H9 (cell line): ENCODE measurements around the gene NPHP4. TPM values are rescaled to one million over a fixed set of nuclear protein-coding genes. Genes with fewer than 3 reads are reported as not detected.

ENCODE experiments used
- DNase-seq: peaks from one replicate; pipeline ENCODE4 v3.0.0-alpha.2; 2017
- H2AFZ ChIP-seq: one replicate; pipeline ENCODE4 v1.6.1; 2013; ENCODE audit warnings: mild to moderate bottlenecking, low read length, control low read depth, moderate library complexity
- H2AK5ac ChIP-seq: 2 replicates; pipeline ENCODE4 v1.6.1; 2013; ENCODE audit warnings: low read length, control low read depth, mixed read lengths; ENCODE audit not compliant: insufficient read length
- H2BK120ac ChIP-seq: one replicate; pipeline ENCODE4 v1.6.1; 2013; ENCODE audit warnings: low read depth, mild to moderate bottlenecking, low read length, control low read depth, inconsistent platforms; ENCODE audit not compliant: poor library complexity, severe bottlenecking
- H2BK12ac ChIP-seq: 2 replicates; pipeline ENCODE4 v1.6.1; 2013; ENCODE audit warnings: low read length, control low read depth, mixed read lengths, low read depth; ENCODE audit not compliant: insufficient read length
- H2BK15ac ChIP-seq: 2 replicates; pipeline ENCODE4 v1.6.1; 2013; ENCODE audit warnings: low read depth, low read length, control low read depth
- H2BK20ac ChIP-seq: one replicate; pipeline ENCODE4 v1.6.1; 2013; ENCODE audit warnings: low read depth, mild to moderate bottlenecking, low read length, control low read depth, inconsistent platforms; ENCODE audit not compliant: poor library complexity, severe bottlenecking
- H2BK5ac ChIP-seq: 2 replicates; pipeline ENCODE4 v1.6.1; 2013; ENCODE audit warnings: low read length, control low read depth, mixed read lengths; ENCODE audit not compliant: insufficient read length
- H3K14ac ChIP-seq: 2 replicates; pipeline ENCODE4 v1.6.1; 2013; ENCODE audit warnings: low read length, control low read depth; ENCODE audit not compliant: insufficient read depth
- H3K18ac ChIP-seq: 2 replicates; pipeline ENCODE4 v1.6.1; 2013; ENCODE audit warnings: low read depth, mild to moderate bottlenecking, mixed read lengths, low read length, control low read depth; ENCODE audit not compliant: insufficient read length
- H3K23ac ChIP-seq: 2 replicates; pipeline ENCODE4 v1.6.1; 2013; ENCODE audit warnings: low read length, control low read depth, mixed read lengths, low read depth; ENCODE audit not compliant: insufficient read length
- H3K23me2 ChIP-seq: 2 replicates; pipeline ENCODE4 v1.6.1; 2013; ENCODE audit warnings: low read depth, mild to moderate bottlenecking, mixed read lengths, low read length, control low read depth; ENCODE audit not compliant: insufficient read length, poor library complexity, severe bottlenecking
- H3K27ac ChIP-seq: 2 replicates; pipeline ENCODE4 v1.5.1; 2013; ENCODE audit warnings: low read length, control low read depth, mixed read lengths, low read depth; ENCODE audit not compliant: insufficient read length
- H3K27me3 ChIP-seq: 2 replicates; pipeline ENCODE4 v1.6.1; 2013; ENCODE audit warnings: low read length, control low read depth, inconsistent platforms; ENCODE audit not compliant: insufficient read depth
- H3K4ac ChIP-seq: 2 replicates; pipeline ENCODE4 v1.6.1; 2013; ENCODE audit warnings: low read depth, mild to moderate bottlenecking, control low read depth, inconsistent platforms, low read length, moderate library complexity
- H3K4me1 ChIP-seq: 2 replicates; pipeline ENCODE4 v1.6.1; 2013; ENCODE audit warnings: low read length, control low read depth, inconsistent platforms; ENCODE audit not compliant: insufficient read depth
- H3K4me2 ChIP-seq: 2 replicates; pipeline ENCODE4 v1.6.1; 2013; ENCODE audit warnings: low read length, control low read depth, mixed read lengths; ENCODE audit not compliant: insufficient read length, insufficient read depth
- H3K56ac ChIP-seq: 2 replicates; pipeline ENCODE4 v1.6.1; 2013; ENCODE audit warnings: low read depth, mild to moderate bottlenecking, mixed read lengths, low read length, control low read depth; ENCODE audit not compliant: insufficient read length
- H3K79me1 ChIP-seq: 2 replicates; pipeline ENCODE4 v1.6.1; 2013; ENCODE audit warnings: low read depth, mild to moderate bottlenecking, moderate library complexity, low read length, control low read depth, inconsistent platforms; ENCODE audit not compliant: insufficient read depth, poor library complexity, severe bottlenecking
- H3K79me2 ChIP-seq: 2 replicates; pipeline ENCODE4 v1.6.1; 2013; ENCODE audit warnings: low read length, control low read depth, inconsistent platforms; ENCODE audit not compliant: insufficient read depth
- H3K9ac ChIP-seq: 2 replicates; pipeline ENCODE4 v1.6.1; 2013; ENCODE audit warnings: low read length, control low read depth, mixed read lengths; ENCODE audit not compliant: insufficient read length; ENCODE audit errors: extremely low read depth
- H3K9me3 ChIP-seq: one replicate; pipeline ENCODE4 v1.6.1; 2013; ENCODE audit warnings: low read depth, low read length, inconsistent platforms; ENCODE audit not compliant: control insufficient read depth
- H3T11ph ChIP-seq: one replicate; pipeline ENCODE4 v1.6.1; 2013; ENCODE audit warnings: mild to moderate bottlenecking, low read length, control low read depth, inconsistent platforms
- H4K20me1 ChIP-seq: one replicate; pipeline ENCODE4 v1.6.1; 2013; ENCODE audit not compliant: control insufficient read depth, insufficient read length, insufficient read depth
- H4K5ac ChIP-seq: 2 replicates; pipeline ENCODE4 v1.6.1; 2013; ENCODE audit warnings: low read depth, mild to moderate bottlenecking, mixed read lengths, low read length, control low read depth; ENCODE audit not compliant: insufficient read length
- H4K8ac ChIP-seq: replicated peaks from 2 replicates; pipeline ENCODE4 v1.6.1; 2013; ENCODE audit warnings: low read length, control low read depth, mixed read lengths, low read depth; ENCODE audit not compliant: insufficient read length
- H4K91ac ChIP-seq: 2 replicates; pipeline ENCODE4 v1.6.1; 2013; ENCODE audit warnings: low read depth, mild to moderate bottlenecking, moderate library complexity, mixed read lengths, low read length, control low read depth; ENCODE audit not compliant: insufficient read length
- H3K27ac Mint-ChIP-seq, 3 experiments: 2 replicates in 2 of 3; 3 replicates in 1 of 3; pipeline ENCODE4 v1.8.0; 2020 to 2021; ENCODE audit warnings: mixed read lengths in 3 of 3, mild to moderate bottlenecking in 1 of 3, moderate library complexity in 1 of 3
- H3K27me3 Mint-ChIP-seq: 2 replicates; pipeline ENCODE4 v1.8.0; 2021; ENCODE audit warnings: low read depth, mild to moderate bottlenecking, moderate library complexity, mixed read lengths
- H3K36me3 Mint-ChIP-seq, 3 experiments: 2 replicates in 2 of 3; 3 replicates in 1 of 3; pipeline ENCODE4 v1.8.0; 2020 to 2021; ENCODE audit warnings: low read depth in 3 of 3, mixed read lengths in 3 of 3; ENCODE audit not compliant: insufficient read depth in 1 of 3
- H3K4me1 Mint-ChIP-seq, 2 experiments: 2 replicates each; pipeline ENCODE4 v1.8.0; 2020; ENCODE audit warnings: mixed read lengths in 2 of 2
- H3K4me3 Mint-ChIP-seq, 2 experiments: 2 replicates in 1 of 2; 3 replicates in 1 of 2; pipeline ENCODE4 v1.8.0; 2020 to 2021; ENCODE audit warnings: mild to moderate bottlenecking in 2 of 2, mixed read lengths in 2 of 2, moderate library complexity in 1 of 2
- H3K9me3 Mint-ChIP-seq, 2 experiments: 2 replicates in 1 of 2; 3 replicates in 1 of 2; pipeline ENCODE4 v1.8.0; 2020; ENCODE audit warnings: mild to moderate bottlenecking in 2 of 2, mixed read lengths in 2 of 2, moderate library complexity in 1 of 2
- CTCF ChIP-seq: fragments of 200-600 bp; sonication (generic); conservative IDR thresholded peaks from 3 replicates; pipeline ENCODE4 v1.8.0; 2021; ENCODE audit warnings: antibody characterized with exemption, mild to moderate bottlenecking
- WGBS: extraction: QIAGEN DNeasy Blood & Tissue Kit; methylation state at CpG from one replicate; pipeline ENCODE4 v1.1.7; 2013; ENCODE audit warnings: missing lambda C conversion rate, low lambda C conversion rate, mixed read lengths; ENCODE audit not compliant: insufficient read length; ENCODE audit errors: extremely low coverage; 5-methylcytosine and 5-hydroxymethylcytosine counted together
- total RNA-seq: library from RNA; stranded (reverse); gene quantifications from 2 replicates; pipeline ENCODE4 v1.2.1, GENCODE V29; 2021

The NPHP4 gene
- total RNA-seq, 1 experiment from 2014 or later = 17.6 TPM

DNA sequence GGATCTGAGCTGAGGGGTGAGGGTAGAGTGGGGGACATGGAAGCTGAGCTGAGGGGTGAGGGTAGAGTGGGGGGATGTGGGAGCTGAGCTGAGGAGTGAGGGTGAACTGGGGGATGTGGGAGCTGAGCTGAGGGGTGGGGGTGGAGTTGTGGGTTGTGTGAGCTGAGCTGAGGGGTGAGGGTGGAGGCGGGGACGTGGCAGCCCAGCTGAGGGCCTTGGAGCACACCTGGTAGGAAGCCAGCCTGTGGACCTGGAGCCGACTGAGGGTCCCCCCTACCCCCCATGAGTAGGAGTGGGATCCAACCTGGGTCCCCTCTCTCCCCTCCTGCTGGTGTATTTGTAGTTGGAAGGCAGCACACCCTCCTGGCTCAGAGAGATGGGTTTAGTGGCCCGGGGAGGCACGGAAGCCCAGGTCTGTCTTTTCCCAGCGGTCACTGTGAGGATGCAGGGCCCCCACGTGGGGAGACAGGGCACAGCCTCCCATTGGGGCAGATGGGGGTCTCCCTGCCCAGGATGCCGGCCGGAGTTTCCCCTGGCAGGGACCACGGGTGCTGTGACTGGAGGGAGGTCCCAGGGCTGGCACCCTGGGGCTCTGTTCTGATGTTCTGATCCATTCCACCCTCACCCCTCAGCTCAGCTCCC, 13.2 kb upstream of the NPHP4 start:
- Histone ChIP-seq H3K4me1 (no peaks in the 10 kb centered on the region), H3K4ac (no peak overlapping the region), H3K4me2 (no peak overlapping the region), H3T11ph (no peak overlapping the region), H2BK12ac (no peak overlapping the region), H2BK20ac (no peak overlapping the region), H4K20me1 (no peaks in the 10 kb centered on the region), H4K8ac (no peak overlapping the region), H3K9ac (no peak overlapping the region), H3K79me1 (no peaks in the 10 kb centered on the region), H2BK15ac (no peak overlapping the region), H2AK5ac (no peak overlapping the region), H3K27me3 (no peaks in the 10 kb centered on the region), H4K5ac (no peak overlapping the region), H2BK5ac (no peak overlapping the region), H3K9me3 (no peaks in the 10 kb centered on the region), H3K14ac (no peak overlapping the region), H3K18ac (no peak overlapping the region), H3K27ac (no peak overlapping the region), H2BK120ac (no peak overlapping the region), H3K23me2 (no peaks in the 10 kb centered on the region), H4K91ac (no peak overlapping the region), H3K79me2 (no peaks in the 10 kb centered on the region), H2AFZ (no peak overlapping the region), H3K23ac (no peak overlapping the region), H3K56ac (no peak overlapping the region)
- no peak overlapping the region for H3K27ac Mint-ChIP-seq
- WGBS = no CpG with 5 or more reads among the region's 10 CpGs
- no peaks in the 10 kb centered on the region for H3K9me3 Mint-ChIP-seq
- H3K36me3 Mint-ChIP-seq = no peaks in the 10 kb centered on the region
- H3K4me1 Mint-ChIP-seq = peaks cover 22 to 41% of the 10 kb centered on the region in 2 experiments
- no peak for DNase-seq
- no peak for TF ChIP-seq CTCF
- peaks cover 27% of the 10 kb centered on the region for H3K27me3 Mint-ChIP-seq
- H3K4me3 Mint-ChIP-seq = no peak overlapping the region
